GM21360 (cell line): ENCODE results near the gene GPC5.

Source experiments
- ATAC-seq: cut with Tn5 transposase; IDR thresholded peaks from one replicate; pipeline ENCODE4 v1.9.1; 2021; ENCODE audit warnings: mild to moderate bottlenecking, moderate library complexity; ENCODE audit not compliant: unreplicated experiment

GPC5 gene

GRCh38 chr13:92781965-92782690, 1383.7 kb downstream of the GPC5 start:
- no peak for ATAC-seq

GRCh38 chr13:92802776-92803175, 1404.4 kb downstream of the GPC5 start:
- ATAC-seq: no peak

- ATAC-seq: no peak
Observed at GRCh38 chr13:92804346-92804745, 1405.9 kb downstream of the GPC5 start.

GRCh38 chr13:92804926-92805325, 1406.5 kb downstream of the GPC5 start:
- no peak for ATAC-seq

- no peak for ATAC-seq
Observed at GRCh38 chr13:92805766-92806165, 1407.3 kb downstream of the GPC5 start.

GRCh38 chr13:92806215-92806614, 1407.8 kb downstream of the GPC5 start:
- no peak for ATAC-seq

GRCh38 chr13:92807353-92807752, 1408.9 kb downstream of the GPC5 start:
- no peak for ATAC-seq

- ATAC-seq: no peak
Observed at GRCh38 chr13:92807966-92808365, 1409.5 kb downstream of the GPC5 start.

GRCh38 chr13:92821324-92821723, 1422.9 kb downstream of the GPC5 start:
- ATAC-seq: no peak

GRCh38 chr13:92823059-92823458, 1424.6 kb downstream of the GPC5 start:
- no peak for ATAC-seq

GRCh38 chr13:92825938-92826596, 1427.6 kb downstream of the GPC5 start:
- no peak for ATAC-seq

GRCh38 chr13:92827503-92827902, 1429.1 kb downstream of the GPC5 start:
- ATAC-seq: no peak

- no peak for ATAC-seq
Observed at GRCh38 chr13:92829930-92830329, 1431.5 kb downstream of the GPC5 start.

GRCh38 chr13:92830821-92831220, 1432.4 kb downstream of the GPC5 start:
- ATAC-seq: no peak

GRCh38 chr13:92833071-92833470, 1434.7 kb downstream of the GPC5 start:
- ATAC-seq: no peak

- ATAC-seq: no peak
Observed at GRCh38 chr13:92836171-92836570, 1437.8 kb downstream of the GPC5 start.

GRCh38 chr13:92838786-92839185, 1440.4 kb downstream of the GPC5 start:
- no peak for ATAC-seq

- ATAC-seq: no peak
Observed at GRCh38 chr13:92842145-92842544, 1443.7 kb downstream of the GPC5 start.

- no peak for ATAC-seq
Observed at GRCh38 chr13:92843549-92843948, 1445.1 kb downstream of the GPC5 start.

- no peak for ATAC-seq
Observed at GRCh38 chr13:92849381-92849780, 1451.0 kb downstream of the GPC5 start.

- no peak for ATAC-seq
Observed at GRCh38 chr13:92864584-92865284, 1466.3 kb downstream of the GPC5 start.

- ATAC-seq: no peak
Observed at GRCh38 chr13:92873029-92873428, 1474.6 kb downstream of the GPC5 start.
